HepG2 (cell line): Measurements from ENCODE around the gene MYCBP2. TPM values are rescaled to one million over a fixed set of nuclear protein-coding genes. Genes with fewer than 3 reads are reported as not detected.

ENCODE experiments used
- ATAC-seq: fragments of 200-7000 bp; cut with Tn5 transposase; 3 replicates; pipeline ENCODE4 v1.9.1; 2020; ENCODE audit warnings: mild to moderate bottlenecking, moderate library complexity
- BruUV-seq: library from RNA; stranded (reverse); fragments of 400-500 nt; replicated peaks from 2 replicates; lab custom pipeline; 2021; lab: Mats Ljungman, UMichigan
- CTCF ChIA-PET: fragments of 300-600 bp; formaldehyde crosslinking; extraction: SDS; loops from one replicate; lab custom pipeline; 2021; ENCODE audit warnings: low total read pairs, inconsistent platforms, low intra/inter-chr PET ratio; lab: Yijun Ruan, JAX
- POLR2A ChIA-PET: fragments of 350-600 bp; sonication (Branson Sonifier 250); formaldehyde crosslinking; loops from one replicate; lab custom pipeline; 2020; ENCODE audit warnings: antibody characterized with exemption, inconsistent platforms; lab: Yijun Ruan, JAX
- DNase-seq: peaks from one replicate; pipeline ENCODE4 v3.0.0-alpha.2; 2015; ENCODE audit warnings: low spot score
- FAIRE-seq: peaks from 3 replicates; lab custom pipeline; 2011; peaks lifted over from hg19 to GRCh38; lab: Jason Lieb, UNC
- H2AFZ ChIP-seq: one replicate; pipeline ENCODE4 v1.6.1; 2011; ENCODE audit warnings: low read length, inconsistent platforms
- H3K27ac ChIP-seq: fragments of 300-600 bp; 3 replicates; pipeline ENCODE4 v1.8.0; 2011; ENCODE audit warnings: mixed run types, mild to moderate bottlenecking, mixed read lengths, low read length, inconsistent platforms; ENCODE audit not compliant: insufficient read depth; ENCODE audit errors: extremely low read length
- H3K27me3 ChIP-seq, 2 experiments: fragments of 200-600 bp in 1 of 2; 2 replicates in 1 of 2; 3 replicates in 1 of 2; pipeline versions ENCODE4 v1.6.0 to v1.8.0; 2011; ENCODE audit warnings: low read length in 2 of 2, mild to moderate bottlenecking in 2 of 2, moderate library complexity in 2 of 2, inconsistent platforms in 1 of 2; ENCODE audit not compliant: insufficient read depth in 2 of 2, control insufficient read depth in 1 of 2
- H3K36me3 ChIP-seq, 2 experiments: fragments of 200-600 bp in 1 of 2; replicated peaks in 1 of 2; 2 replicates in 1 of 2; 3 replicates in 1 of 2; pipeline versions ENCODE4 v1.5.1 to v1.8.0; 2011; ENCODE audit warnings: low read length in 2 of 2, inconsistent platforms in 1 of 2; ENCODE audit not compliant: insufficient read depth in 2 of 2, control insufficient read depth in 1 of 2
- H3K4me1 ChIP-seq: 2 replicates; pipeline ENCODE4 v1.5.1; 2012; ENCODE audit warnings: low read length, inconsistent platforms; ENCODE audit not compliant: insufficient read depth
- H3K4me2 ChIP-seq: 2 replicates; pipeline ENCODE4 v1.6.0; 2011; ENCODE audit warnings: low read depth, low read length, inconsistent platforms
- H3K4me3 ChIP-seq, 3 experiments: fragments of 200-600 bp in 1 of 3; sonication (generic), shearing (Covaris generic) in 1 of 3; replicated peaks in 1 of 3; 2 replicates each; pipeline ENCODE4 v1.5.1; 2011 to 2016; ENCODE audit warnings: low read length in 3 of 3, inconsistent platforms in 2 of 3, low read depth in 2 of 3, mild to moderate bottlenecking in 2 of 3, control low read depth in 1 of 3, mixed read lengths in 1 of 3; ENCODE audit not compliant: insufficient read depth in 1 of 3
- H3K79me2 ChIP-seq: one replicate; pipeline ENCODE4 v1.6.1; 2011; ENCODE audit warnings: low read length, inconsistent platforms; ENCODE audit not compliant: insufficient read depth
- H3K9ac ChIP-seq: 2 replicates; pipeline ENCODE4 v1.6.0; 2011; ENCODE audit warnings: mild to moderate bottlenecking, low read depth, low read length, inconsistent platforms; ENCODE audit not compliant: insufficient read depth
- H3K9me3 ChIP-seq: 2 replicates; pipeline ENCODE4 v1.5.1; 2012; ENCODE audit warnings: mild to moderate bottlenecking, low read length
- H4K20me1 ChIP-seq: 2 replicates; pipeline ENCODE4 v1.6.0; 2011; ENCODE audit warnings: inconsistent platforms, mild to moderate bottlenecking, low read length, moderate library complexity; ENCODE audit not compliant: insufficient read depth
- HNRNPK ChIP-seq: fragments of 200-400 bp; formaldehyde crosslinking; IDR thresholded peaks from 2 replicates; pipeline ENCODE4 v1.6.1; 2018; ENCODE audit warnings: low read length, low read depth, moderate library complexity, mild to moderate bottlenecking; ENCODE audit not compliant: poor library complexity, severe bottlenecking
- SRSF1 ChIP-seq: fragments of 200-400 bp; formaldehyde crosslinking; optimal IDR thresholded peaks from 2 replicates; pipeline ENCODE3; 2017; ENCODE audit warnings: mild to moderate bottlenecking, low read depth, low read length, moderate library complexity
- TBX2 ChIP-seq: sonication (generic); formaldehyde crosslinking; IDR thresholded peaks from 2 replicates; pipeline ENCODE4 v1.5.0; 2020; ENCODE audit warnings: missing genetic modification reagents, mild to moderate bottlenecking, borderline replicate concordance
- ZBTB40 ChIP-seq, 2 experiments: fragments of 450-650 bp in 1 of 2; sonication (generic) in 1 of 2; formaldehyde crosslinking in 1 of 2; IDR thresholded peaks; 2 replicates each; pipeline versions ENCODE4 v1.6.1 to v1.8.0; 2016 to 2022; ENCODE audit warnings: antibody characterized with exemption in 1 of 2, mild to moderate bottlenecking in 1 of 2, missing genetic modification reagents in 1 of 2
- ZNF562 ChIP-seq: sonication (generic); formaldehyde crosslinking; IDR thresholded peaks from 2 replicates; pipeline ENCODE4 v1.8.0; 2022; ENCODE audit warnings: missing genetic modification reagents, borderline replicate concordance
- ZNF672 ChIP-seq: sonication (generic); formaldehyde crosslinking; IDR thresholded peaks from 2 replicates; pipeline ENCODE4 v1.8.1; 2022; ENCODE audit warnings: missing genetic modification reagents
- ZNF720 ChIP-seq: sonication (generic); formaldehyde crosslinking; IDR thresholded peaks from 2 replicates; pipeline ENCODE4 v1.4.0; 2020; ENCODE audit warnings: missing genetic modification reagents
- ZNF775 ChIP-seq: sonication (generic); formaldehyde crosslinking; IDR thresholded peaks from 2 replicates; pipeline ENCODE4 v1.4.0; 2020; ENCODE audit warnings: missing genetic modification reagents, mild to moderate bottlenecking, moderate library complexity, borderline replicate concordance
- ZUFSP ChIP-seq: sonication (generic); formaldehyde crosslinking; IDR thresholded peaks from 2 replicates; pipeline ENCODE4 v1.9.0; 2021; ENCODE audit warnings: missing genetic modification reagents, mild to moderate bottlenecking, borderline replicate concordance
- WGBS: methylation state at CpG from one replicate; pipeline ENCODE4 v1.1.6; 2017; ENCODE audit warnings: low lambda C conversion rate; 5-methylcytosine and 5-hydroxymethylcytosine counted together
- in situ Hi-C: cut with HindIII; loops from 2 replicates; pipeline ENCODE4 v1.10.0; 2017; ENCODE audit warnings: low pct_unique_long_range_greater_than_20kb; ENCODE audit not compliant: extremely low pct_ligation_motif_present
- intact Hi-C: fragments of 100-400 bp; cut with micrococcal nuclease; formaldehyde crosslinking; loops from one replicate; pipeline ENCODE4 v1.10.0; 2022; ENCODE audit not compliant: unreplicated experiment
- polyA plus RNA-seq, 8 experiments: library from polyadenylated mRNA; depleted of rRNA in 3 of 8; stranded (reverse) in 7 of 8; unstranded in 1 of 8; fragments of >200 nt; fragmentation: Illumina TruSeq in 4 of 8; extraction: Trizol in 4 of 8; gene quantifications; 2 replicates each; pipeline versions ENCODE4 v1.2.1 to v1.2.3, GENCODE V29; 2011 to 2016; ENCODE audit warnings: low read depth in 4 of 8, missing spikeins in 1 of 8, mixed read lengths in 1 of 8; ENCODE audit not compliant: insufficient read depth in 1 of 8
- total RNA-seq, 5 experiments: library from RNA; depleted of rRNA; stranded (reverse); fragments of >200 nt; fragmentation: Illumina TruSeq; extraction: Trizol; gene quantifications; 2 replicates each; pipeline ENCODE4 v1.2.3, GENCODE V29; 2016; ENCODE audit warnings: low read depth in 1 of 5
- TF ChIP-seq, protein P1 (sequence below): sonication (generic); formaldehyde crosslinking; IDR thresholded peaks from 2 replicates; pipeline ENCODE4 v1.4.0; 2020; ENCODE audit warnings: low read depth, mild to moderate bottlenecking, missing genetic modification reagents

The MYCBP2 gene
- total and polyA plus RNA-seq, 2 of the 13 experiments (the other 11 are each of a cell fraction or from before 2014, with no cell fraction given): 16.3 to 35.3 TPM

GRCh38 chr13:77219401-77219800 is 107.5 kb downstream of the MYCBP2 start (continued):
- no peak for TF ChIP-seq ZBTB40 (IDR thresholded peaks at IDR 0.05)
- TF ChIP-seq ZBTB40 (CRISPR knock-in tag; IDR thresholded peaks at IDR 0.05): no peak

DNA sequence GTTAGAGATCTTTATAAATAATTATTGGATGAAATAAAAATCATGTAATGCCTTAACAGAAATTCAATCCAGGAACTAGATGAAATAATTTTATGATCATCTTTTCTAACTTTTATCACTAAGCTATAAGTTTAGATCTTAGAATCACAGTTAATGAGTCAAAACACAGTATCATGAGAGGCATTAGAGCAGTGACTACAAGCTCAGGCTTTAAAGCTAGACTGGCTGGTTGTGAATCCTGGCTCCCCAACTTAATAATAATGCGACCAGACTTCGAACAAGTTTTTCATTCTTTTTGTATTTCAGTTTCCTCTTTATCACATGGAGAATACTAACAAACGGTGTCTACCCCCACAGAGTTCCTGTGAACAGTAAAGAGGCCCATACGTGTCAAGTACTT is 108.6 kb downstream of the MYCBP2 start:
- ChIA-PET CTCF (no interaction called here), POLR2A (no interaction called here)
- 98% methylated on average over 4 of the region's 4 CpGs for WGBS
- H3K36me3 ChIP-seq: peaks cover 0 to 10% of the 10 kb centered on the region in 2 experiments; a peak in 3 of 5 replicates
- H3K79me2 ChIP-seq: no peaks in the 10 kb centered on the region
- in situ Hi-C loops (no loop called here), intact Hi-C loops (no loop called here)
- DNase-seq (no peak), ATAC-seq (no peak), FAIRE-seq (no peak)
- H2AFZ ChIP-seq: no peak overlapping the region
- H4K20me1 ChIP-seq: no peaks in the 10 kb centered on the region
- no peaks in the 10 kb centered on the region for H3K27me3 ChIP-seq
- no peaks in the 10 kb centered on the region for H3K9me3 ChIP-seq
- no TSS peak for BruUV-seq
- no peak overlapping the region for H3K4me3 ChIP-seq
- H3K27ac ChIP-seq: no peak overlapping the region
- no peak overlapping the region for H3K9ac ChIP-seq
- H3K4me2 ChIP-seq: no peak overlapping the region
- no peaks in the 10 kb centered on the region for H3K4me1 ChIP-seq
- TF ChIP-seq HNRNPK (no peak), SRSF1 (no peak), TBX2 (CRISPR knock-in tag) (no peak), ZUFSP (CRISPR knock-in tag) (no peak), ZNF720 (no peak), ZNF775 (no peak), ZNF562 (CRISPR knock-in tag) (no peak), ZNF672 (CRISPR knock-in tag) (no peak)
- TF ChIP-seq, protein P1, sequence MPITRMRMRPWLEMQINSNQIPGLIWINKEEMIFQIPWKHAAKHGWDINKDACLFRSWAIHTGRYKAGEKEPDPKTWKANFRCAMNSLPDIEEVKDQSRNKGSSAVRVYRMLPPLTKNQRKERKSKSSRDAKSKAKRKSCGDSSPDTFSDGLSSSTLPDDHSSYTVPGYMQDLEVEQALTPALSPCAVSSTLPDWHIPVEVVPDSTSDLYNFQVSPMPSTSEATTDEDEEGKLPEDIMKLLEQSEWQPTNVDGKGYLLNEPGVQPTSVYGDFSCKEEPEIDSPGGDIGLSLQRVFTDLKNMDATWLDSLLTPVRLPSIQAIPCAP (CRISPR knock-in tag): no peak
